Peyer's patch (tissue), 4 donors: Measurements from ENCODE around the gene TLN1.

ENCODE experiments used
- POLR2A ChIP-seq, 2 donors: fragments of 450-650 bp; IDR thresholded peaks; one replicate each; pipeline ENCODE4 v1.5.1; 2017; ENCODE audit warnings: antibody characterized with exemption in 2 of 2, mild to moderate bottlenecking in 2 of 2, moderate library complexity in 2 of 2
- TF ChIP-seq, protein P1 (sequence below), 6 experiments: fragments of 450-650 bp in 4 of 6; fragments of 200-600 bp in 2 of 6; sonication (generic) in 1 of 6; IDR thresholded peaks; one replicate each; pipeline ENCODE4 v1.5.1; 2017 to 2019; ENCODE audit warnings: antibody characterized with exemption in 6 of 6, mild to moderate bottlenecking in 3 of 6, moderate library complexity in 1 of 6

DNA sequence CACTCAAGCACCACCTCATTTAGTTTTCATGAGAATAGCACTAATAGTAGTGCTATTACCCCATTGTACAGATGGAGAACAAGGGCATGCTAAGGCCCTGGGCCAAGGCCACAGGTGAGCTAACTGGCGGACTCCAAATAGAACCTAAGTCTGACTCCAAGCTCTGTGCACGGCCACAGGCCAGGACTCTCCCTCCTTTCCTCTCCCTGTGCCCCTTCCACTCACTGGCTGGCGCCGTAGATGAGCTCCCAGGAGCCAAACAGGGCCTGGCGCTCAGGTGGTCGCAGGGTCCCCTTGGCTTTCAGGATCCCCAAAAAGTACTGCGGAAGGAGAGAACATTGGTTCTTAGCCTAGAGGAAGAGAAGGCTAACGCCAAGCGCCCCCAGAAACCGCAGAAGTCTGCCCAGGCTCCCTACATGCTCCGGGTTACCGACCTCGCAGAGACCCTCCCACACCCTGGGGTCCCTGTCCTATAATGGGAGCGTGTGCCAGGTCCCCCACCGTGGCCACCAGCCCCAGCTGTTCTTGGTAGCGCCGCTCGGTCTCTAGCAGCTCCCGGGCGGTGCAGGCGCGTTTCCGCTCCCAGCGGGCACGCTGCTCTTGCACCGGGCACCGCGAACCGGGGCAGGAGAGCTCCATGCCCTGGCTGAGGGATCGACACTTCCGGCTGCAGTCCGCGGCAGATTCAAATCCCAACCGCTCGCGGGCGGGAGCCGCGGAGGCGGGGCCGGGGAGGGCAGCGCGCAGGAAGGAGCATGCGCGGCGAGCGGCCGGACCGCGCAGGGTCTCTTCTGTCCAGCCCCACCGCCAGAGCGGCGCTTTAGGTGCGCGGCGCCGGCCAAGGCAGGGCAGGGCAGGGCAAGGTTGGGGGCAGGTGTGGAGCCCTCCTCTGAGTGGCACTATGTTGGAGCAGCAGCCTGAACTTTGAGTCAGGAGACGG is 67.2 kb downstream of the TLN1 start, which contains the start of gene ARHGEF39:
- TF ChIP-seq, protein P1, sequence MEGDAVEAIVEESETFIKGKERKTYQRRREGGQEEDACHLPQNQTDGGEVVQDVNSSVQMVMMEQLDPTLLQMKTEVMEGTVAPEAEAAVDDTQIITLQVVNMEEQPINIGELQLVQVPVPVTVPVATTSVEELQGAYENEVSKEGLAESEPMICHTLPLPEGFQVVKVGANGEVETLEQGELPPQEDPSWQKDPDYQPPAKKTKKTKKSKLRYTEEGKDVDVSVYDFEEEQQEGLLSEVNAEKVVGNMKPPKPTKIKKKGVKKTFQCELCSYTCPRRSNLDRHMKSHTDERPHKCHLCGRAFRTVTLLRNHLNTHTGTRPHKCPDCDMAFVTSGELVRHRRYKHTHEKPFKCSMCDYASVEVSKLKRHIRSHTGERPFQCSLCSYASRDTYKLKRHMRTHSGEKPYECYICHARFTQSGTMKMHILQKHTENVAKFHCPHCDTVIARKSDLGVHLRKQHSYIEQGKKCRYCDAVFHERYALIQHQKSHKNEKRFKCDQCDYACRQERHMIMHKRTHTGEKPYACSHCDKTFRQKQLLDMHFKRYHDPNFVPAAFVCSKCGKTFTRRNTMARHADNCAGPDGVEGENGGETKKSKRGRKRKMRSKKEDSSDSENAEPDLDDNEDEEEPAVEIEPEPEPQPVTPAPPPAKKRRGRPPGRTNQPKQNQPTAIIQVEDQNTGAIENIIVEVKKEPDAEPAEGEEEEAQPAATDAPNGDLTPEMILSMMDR (IDR thresholded peaks at IDR 0.05), result peak in 1 of 6 experiments; percentile 26
- peak in 1 of 2 donors; percentile 27 for TF ChIP-seq POLR2A (IDR thresholded peaks at IDR 0.05)
